Right lobe of liver (tissue), 6 donors: ENCODE results near the gene OR2AE1. TPM values are rescaled to one million over a fixed set of nuclear protein-coding genes. Genes with fewer than 3 reads are reported as not detected.
"Not testable (repeated sequence)": the region's sequence is repeated elsewhere in the genome, so short reads cannot be mapped to it uniquely, and the experiment has no call there.

Experiments
- ATAC-seq, 4 donors: fragments of 200-7000 bp; cut with Tn5 transposase; one replicate each; pipeline ENCODE4 v1.9.1; 2020; ENCODE audit warnings: mild to moderate bottlenecking in 4 of 4, moderate library complexity in 4 of 4
- DNase-seq, 3 donors: peaks; one replicate each; pipeline ENCODE4 v3.0.0-alpha.2; 2020
- H3K27ac ChIP-seq, 3 donors: fragments of 200-600 bp; one replicate each; pipeline ENCODE4 v1.8.0; 2022
- H3K27me3 ChIP-seq, 2 donors: fragments of 200-600 bp; one replicate each; pipeline ENCODE4 v1.8.0; 2022
- H3K36me3 ChIP-seq, 4 donors: fragments of 200-600 bp; sonication (generic) in 1 of 4; one replicate each; pipeline versions ENCODE4 v1.5.1 to v1.8.0; 2017 to 2022; ENCODE audit warnings: control low read depth in 1 of 4
- H3K4me1 ChIP-seq, 4 donors: fragments of 200-600 bp; sonication (generic) in 1 of 4; one replicate each; pipeline versions ENCODE4 v1.5.1 to v1.8.0; 2017 to 2022; ENCODE audit warnings: control low read depth in 1 of 4
- H3K4me3 ChIP-seq, 3 donors: fragments of 200-600 bp; one replicate each; pipeline ENCODE4 v1.8.0; 2022
- H3K9me3 ChIP-seq, 4 donors: fragments of 200-600 bp; sonication (generic) in 1 of 4; one replicate each; pipeline versions ENCODE4 v1.5.1 to v1.8.0; 2017 to 2022; ENCODE audit warnings: control low read depth in 1 of 4
- POLR2A ChIP-seq: fragments of 450-650 bp; IDR thresholded peaks from one replicate; pipeline ENCODE4 v1.6.1; 2017; ENCODE audit warnings: antibody characterized with exemption, mild to moderate bottlenecking
- WGBS: methylation state at CpG from one replicate; pipeline ENCODE4 v1.1.6; 2018; ENCODE audit warnings: low coverage, low lambda C conversion rate; ENCODE audit not compliant: insufficient coverage; ENCODE audit errors: missing lambda C conversion rate; 5-methylcytosine and 5-hydroxymethylcytosine counted together
- intact Hi-C, 2 donors: fragments of 100-400 bp; cut with DNase I; formaldehyde crosslinking; loops; one replicate each; pipeline versions ENCODE4 v1.11.2 to v1.14.1; 2022
- total RNA-seq, 6 experiments: library from RNA; depleted of rRNA in 2 of 6; stranded (reverse); fragments of >200 nt in 2 of 6; fragmentation: NEBNext Ultra II Directional in 3 of 6; extraction: Animal tissue kit (Norgen Biotek cat#: 25700) in 3 of 6; gene quantifications; one replicate each; pipeline versions ENCODE4 v1.1.0 to v1.2.4, GENCODE V29; 2016 to 2023
- TF ChIP-seq, protein P1 (sequence below), 4 donors: fragments of 200-600 bp in 3 of 4; fragments of 450-650 bp in 1 of 4; IDR thresholded peaks; one replicate each; pipeline versions ENCODE4 v1.5.1 to v1.8.0; 2016 to 2022; ENCODE audit warnings: antibody characterized with exemption in 4 of 4, mild to moderate bottlenecking in 2 of 4
- donor health status: DM: no; HTN: yes; CAD: no.
- donor health status: DM: no; HTN: no; CAD: no.
- donor health status: DM: no; HTN: no; CAD: no.
- donor health status: DM: no; HTN: yes; CAD: no.
- donor health status: DM: no; HTN: yes; CAD: no.

OR2AE1 gene
- total RNA-seq, 6 experiments from 2014 or later, result not detected

DNA sequence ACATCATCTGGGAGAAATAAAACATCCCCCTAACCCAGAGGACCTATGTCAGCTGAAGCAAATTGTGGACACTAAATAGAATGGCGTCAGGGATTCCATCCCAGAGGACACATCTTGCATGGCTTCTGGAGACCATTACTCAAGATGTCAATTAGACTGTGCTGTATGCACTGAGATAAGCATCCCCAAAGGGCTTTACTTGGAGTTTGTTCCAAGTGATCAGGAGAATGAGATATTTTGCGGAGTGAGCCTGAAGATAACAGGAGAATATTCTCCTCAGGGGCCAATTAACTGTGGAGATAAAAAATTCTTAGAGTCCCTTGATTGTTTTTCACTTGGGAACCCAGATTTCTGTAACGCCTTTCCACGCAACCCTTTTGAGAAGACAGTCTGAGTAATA is 4.5 kb upstream of the OR2AE1 start:
- 90% methylated on average over 3 of the region's 4 CpGs for WGBS
- Histone ChIP-seq H3K9me3 (no peaks in the 10 kb centered on the region), H3K4me1 (no peaks in the 10 kb centered on the region), H3K36me3 (no peaks in the 10 kb centered on the region), H3K27ac (no peak overlapping the region), H3K4me3 (no peak overlapping the region), H3K27me3 (no peaks in the 10 kb centered on the region)
- no peak for DNase-seq
- intact Hi-C loops, result no loop called here
- no peak for ATAC-seq
- no peak for TF ChIP-seq POLR2A
- TF ChIP-seq, protein P1, sequence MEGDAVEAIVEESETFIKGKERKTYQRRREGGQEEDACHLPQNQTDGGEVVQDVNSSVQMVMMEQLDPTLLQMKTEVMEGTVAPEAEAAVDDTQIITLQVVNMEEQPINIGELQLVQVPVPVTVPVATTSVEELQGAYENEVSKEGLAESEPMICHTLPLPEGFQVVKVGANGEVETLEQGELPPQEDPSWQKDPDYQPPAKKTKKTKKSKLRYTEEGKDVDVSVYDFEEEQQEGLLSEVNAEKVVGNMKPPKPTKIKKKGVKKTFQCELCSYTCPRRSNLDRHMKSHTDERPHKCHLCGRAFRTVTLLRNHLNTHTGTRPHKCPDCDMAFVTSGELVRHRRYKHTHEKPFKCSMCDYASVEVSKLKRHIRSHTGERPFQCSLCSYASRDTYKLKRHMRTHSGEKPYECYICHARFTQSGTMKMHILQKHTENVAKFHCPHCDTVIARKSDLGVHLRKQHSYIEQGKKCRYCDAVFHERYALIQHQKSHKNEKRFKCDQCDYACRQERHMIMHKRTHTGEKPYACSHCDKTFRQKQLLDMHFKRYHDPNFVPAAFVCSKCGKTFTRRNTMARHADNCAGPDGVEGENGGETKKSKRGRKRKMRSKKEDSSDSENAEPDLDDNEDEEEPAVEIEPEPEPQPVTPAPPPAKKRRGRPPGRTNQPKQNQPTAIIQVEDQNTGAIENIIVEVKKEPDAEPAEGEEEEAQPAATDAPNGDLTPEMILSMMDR (IDR thresholded peaks at IDR 0.05), result no peak

DNA sequence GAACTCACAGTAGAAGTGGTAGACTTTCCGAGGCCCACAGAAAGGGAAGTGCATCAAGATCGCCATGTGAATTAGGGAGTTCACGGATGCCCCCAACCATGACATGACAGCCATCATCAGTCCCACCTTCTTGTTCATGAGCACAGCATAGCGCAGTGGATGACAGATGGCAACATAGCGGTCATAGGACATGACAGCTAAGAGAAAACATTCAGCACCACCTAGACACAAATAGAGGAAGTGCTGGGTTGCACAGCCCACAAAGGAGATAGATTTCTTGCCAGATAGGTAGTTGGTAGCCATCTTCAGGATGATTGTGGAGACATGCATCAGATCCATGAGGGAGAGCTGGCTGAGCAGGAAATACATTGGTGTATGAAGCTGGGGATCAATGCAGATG is 342 bp downstream of the OR2AE1 start:
- DNase-seq, result no peak
- intact Hi-C loops, result no loop called here
- H3K9me3 ChIP-seq, result no peaks in the 10 kb centered on the region

DNA sequence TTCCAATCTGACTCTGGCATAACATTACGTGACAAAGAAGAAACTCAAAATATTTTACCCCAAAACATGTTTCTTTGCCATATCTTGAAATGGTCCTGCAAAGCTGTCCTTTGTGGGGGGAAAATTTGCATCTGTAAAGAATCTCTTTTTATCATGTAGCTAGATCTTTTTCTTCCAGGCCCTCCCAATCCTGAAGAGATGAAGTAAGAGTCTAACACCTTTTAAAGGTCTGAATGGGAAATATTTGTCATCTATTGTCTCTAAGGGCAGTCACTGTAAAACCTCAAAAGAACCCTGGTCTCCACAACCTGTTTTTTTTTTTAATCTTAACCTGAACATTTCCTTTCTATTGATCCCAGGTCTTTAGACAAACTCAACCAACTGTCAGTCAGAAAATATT is 8.6 kb downstream of the OR2AE1 start:
- Histone ChIP-seq H3K9me3 (no peaks in the 10 kb centered on the region), H3K36me3 (peaks cover 0 to 34% (median 2%) of the 10 kb centered on the region in 4 donors), H3K27me3 (no peaks in the 10 kb centered on the region), H3K27ac (no peak overlapping the region), H3K4me1 (no peaks in the 10 kb centered on the region), H3K4me3 (no peak overlapping the region)
- intact Hi-C loops, result no loop called here
- TF ChIP-seq, protein P1 (IDR thresholded peaks at IDR 0.05), result no peak
- no peak for TF ChIP-seq POLR2A
- DNase-seq, result no peak
- no peak for ATAC-seq
- WGBS, result 67% methylated on average over 1 of the region's 1 CpG

More for the DNA sequence above, 342 bp downstream of the OR2AE1 start:
- Histone ChIP-seq H3K36me3 (no peaks in the 10 kb centered on the region), H3K27me3 (no peaks in the 10 kb centered on the region), H3K27ac (no peak overlapping the region), H3K4me1 (no peaks in the 10 kb centered on the region), H3K4me3 (no peak overlapping the region)
- WGBS, result 77% methylated on average over 5 of the region's 5 CpGs
- no peak for ATAC-seq
- TF ChIP-seq, protein P1 (IDR thresholded peaks at IDR 0.05), result no peak
- no peak for TF ChIP-seq POLR2A

DNA sequence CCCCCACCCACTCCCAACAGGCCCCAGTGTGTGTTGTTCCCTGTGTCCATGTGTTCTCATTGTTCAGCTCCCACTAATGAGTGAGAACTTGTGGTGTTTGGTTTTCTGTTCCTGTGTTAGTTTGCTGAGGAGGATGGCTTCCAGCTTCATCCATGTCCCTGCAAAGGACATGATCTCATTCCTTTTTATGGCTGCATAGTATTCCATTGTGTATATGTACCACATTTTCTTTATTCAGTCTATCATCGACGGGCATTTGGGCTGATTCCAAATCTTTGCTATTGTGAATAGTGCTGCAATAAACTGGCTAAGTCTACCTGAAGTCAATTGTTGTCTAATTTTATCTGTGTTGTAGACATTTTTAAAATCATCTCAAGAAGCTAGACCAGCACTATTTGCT is 9.4 kb downstream of the OR2AE1 start:
- DNase-seq, intact Hi-C loops, H3K27ac ChIP-seq, H3K4me1 ChIP-seq, H3K4me3 ChIP-seq, ATAC-seq, H3K27me3 ChIP-seq, H3K9me3 ChIP-seq: not testable (repeated sequence)
- 95% methylated on average over 2 of the region's 2 CpGs for WGBS
- peaks cover 0 to 42% (median 6%) of the 10 kb centered on the region in 4 donors for H3K36me3 ChIP-seq

DNA sequence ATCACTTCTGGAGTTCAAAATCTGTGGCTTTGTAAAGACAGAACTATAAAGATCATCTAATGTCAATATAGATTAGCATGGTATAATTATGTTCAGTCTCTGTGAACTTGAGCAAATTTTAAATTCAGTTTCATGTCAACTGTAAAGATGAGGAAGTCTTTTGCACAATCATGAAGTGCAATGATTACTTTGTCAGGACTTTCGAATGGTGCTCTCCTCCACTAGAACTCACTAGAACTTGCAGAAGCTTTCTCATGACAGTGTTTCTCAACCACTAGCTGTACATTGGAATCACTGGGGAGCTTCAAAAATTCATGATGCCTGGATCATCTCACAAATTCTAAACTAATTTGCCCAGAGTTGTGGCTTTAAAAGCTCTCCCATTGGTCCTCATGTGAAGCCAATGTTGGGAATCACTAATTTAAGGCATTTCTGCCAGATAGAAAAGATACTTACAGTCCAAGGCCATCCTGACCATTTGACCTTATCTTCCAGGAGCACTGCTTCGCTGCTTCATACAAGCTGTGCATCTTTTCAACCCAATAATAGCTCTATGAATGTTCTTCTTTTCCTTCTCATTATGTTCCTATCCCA is 12.9 kb downstream of the OR2AE1 start:
- no peak for ATAC-seq
- TF ChIP-seq POLR2A, result no peak
- TF ChIP-seq, protein P1 (IDR thresholded peaks at IDR 0.05), result no peak
- no peaks in the 10 kb centered on the region for H3K9me3 ChIP-seq
- H3K36me3 ChIP-seq, result peaks cover 0 to 77% (median 17%) of the 10 kb centered on the region in 4 donors
- WGBS, result 78% methylated on average over 2 of the region's 2 CpGs
- no peak overlapping the region for H3K4me3 ChIP-seq
- intact Hi-C loops, result no loop called here
- no peak for DNase-seq
- no peaks in the 10 kb centered on the region for H3K27me3 ChIP-seq
- peaks cover 0 to 4% (median 0%) of the 10 kb centered on the region in 4 donors for H3K4me1 ChIP-seq
- H3K27ac ChIP-seq, result no peak overlapping the region
